SJSA1 (cell line): ENCODE measurements around the gene POPDC3. TPM values are rescaled to one million over a fixed set of nuclear protein-coding genes. Genes with fewer than 3 reads are reported as not detected.
"Not testable (repeated sequence)": the region's sequence is repeated elsewhere in the genome, so short reads cannot be mapped to it uniquely, and the experiment has no call there.

Experiments used
- DNase-seq, 2 experiments: peaks; one replicate each; pipeline ENCODE4 v3.0.0-alpha.2; 2015 to 2020; ENCODE audit warnings: low spot score in 2 of 2, low read depth in 1 of 2
- H3K27ac ChIP-seq: fragments of 250-450 bp; sonication (Bioruptor Pico); 2 replicates; pipeline ENCODE4 v1.5.1; 2020; ENCODE audit warnings: mild to moderate bottlenecking, moderate library complexity
- H3K27me3 ChIP-seq: fragments of 250-450 bp; sonication (Bioruptor Pico); replicated peaks from 2 replicates; pipeline ENCODE4 v1.5.1; 2020; ENCODE audit warnings: mild to moderate bottlenecking, moderate library complexity
- H3K36me3 ChIP-seq: fragments of 250-450 bp; sonication (Bioruptor Pico); 2 replicates; pipeline ENCODE4 v1.5.1; 2020; ENCODE audit warnings: mild to moderate bottlenecking
- H3K4me1 ChIP-seq: fragments of 250-450 bp; sonication (Bioruptor Pico); replicated peaks from 2 replicates; pipeline ENCODE4 v1.6.1; 2021; ENCODE audit warnings: mild to moderate bottlenecking
- H3K4me3 ChIP-seq: fragments of 250-450 bp; sonication (Bioruptor Pico); 2 replicates; pipeline ENCODE4 v1.5.1; 2020; ENCODE audit warnings: mild to moderate bottlenecking
- H3K9me3 ChIP-seq: fragments of 250-450 bp; sonication (Bioruptor Pico); replicated peaks from 2 replicates; pipeline ENCODE4 v1.5.1; 2020; ENCODE audit warnings: mild to moderate bottlenecking
- total RNA-seq: library from RNA; depleted of rRNA; stranded (reverse); fragments of >200 nt; shearing (Covaris generic); gene quantifications from 2 replicates; pipeline ENCODE4 v1.2.3, GENCODE V29; 2014; rRNA removed

Gene POPDC3, protein sequence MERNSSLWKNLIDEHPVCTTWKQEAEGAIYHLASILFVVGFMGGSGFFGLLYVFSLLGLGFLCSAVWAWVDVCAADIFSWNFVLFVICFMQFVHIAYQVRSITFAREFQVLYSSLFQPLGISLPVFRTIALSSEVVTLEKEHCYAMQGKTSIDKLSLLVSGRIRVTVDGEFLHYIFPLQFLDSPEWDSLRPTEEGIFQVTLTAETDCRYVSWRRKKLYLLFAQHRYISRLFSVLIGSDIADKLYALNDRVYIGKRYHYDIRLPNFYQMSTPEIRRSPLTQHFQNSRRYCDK
- total RNA-seq = 41.7 and 51.3 TPM in 2 replicates

GRCh38 chr6:105179244-105180065 is at the start of gene POPDC3:
POPDC3 (minus strand) TSS chr6:105180014; CDS start chr6:105161909, 18,105 bp downstream.
- H3K27ac ChIP-seq = peak within 1 kb of the TSS; percentile 85
- DNase-seq = peak; percentile 62 to 82
- H3K27me3 ChIP-seq = no peaks in the 10 kb centered on the region
- H3K9me3 ChIP-seq = 0 out of 2 replicates have a peak, but pooled peaks cover 3% of the 10 kb centered on the region
- H3K36me3 ChIP-seq = peaks cover 3% of the 10 kb centered on the region; the same call in 1 of the 2 replicates
- peaks cover 41% of the 10 kb centered on the region for H3K4me1 ChIP-seq
- H3K4me3 ChIP-seq = peak within 1 kb of the TSS; percentile 86

GRCh38 chr6:105227295-105227767 is 47.5 kb upstream of the POPDC3 start:
- no peak for DNase-seq
- no peaks in the 10 kb centered on the region for H3K4me1 ChIP-seq

DNA sequence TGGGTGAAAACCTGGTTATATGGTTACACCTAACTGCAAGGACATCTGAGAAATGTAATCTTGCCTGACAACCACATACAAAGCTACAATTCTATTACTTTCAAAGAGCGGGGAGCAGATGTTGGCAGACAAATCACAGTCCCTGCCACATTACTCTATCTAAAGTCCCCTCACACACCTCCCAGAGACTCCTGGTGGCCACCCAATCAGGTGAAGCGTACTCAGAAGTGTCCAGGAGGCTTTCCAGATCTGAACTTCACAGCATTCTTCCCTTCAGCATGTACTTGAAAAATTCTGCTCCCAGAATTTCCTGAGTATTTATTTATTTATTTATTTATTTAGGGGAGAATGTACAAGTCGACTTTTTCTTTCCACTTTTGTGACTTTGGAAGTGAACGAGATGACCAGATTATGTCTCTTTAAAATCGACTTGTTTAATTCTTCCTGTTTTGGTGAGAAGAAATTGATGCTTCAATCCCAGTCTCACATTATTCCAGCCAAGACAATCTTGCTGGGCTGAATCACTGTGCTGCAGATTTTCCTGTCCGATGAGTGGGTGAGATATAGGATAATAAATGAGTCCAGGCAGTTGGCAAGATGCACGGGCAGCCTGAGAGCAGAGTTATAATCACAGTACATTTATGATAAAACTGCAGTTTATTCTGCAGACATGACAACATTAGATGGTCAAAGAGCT is 46.9 kb upstream of the POPDC3 start:
- no peaks in the 10 kb centered on the region for H3K27me3 ChIP-seq
- H3K4me1 ChIP-seq = no peaks in the 10 kb centered on the region
- DNase-seq = no peak
- H3K27ac ChIP-seq = no peak overlapping the region
- H3K4me3 ChIP-seq = no peak overlapping the region
- no peaks in the 10 kb centered on the region for H3K9me3 ChIP-seq
- no peaks in the 10 kb centered on the region for H3K36me3 ChIP-seq

More at GRCh38 chr6:105227295-105227767, 47.5 kb upstream of the POPDC3 start:
- no peaks in the 10 kb centered on the region for H3K9me3 ChIP-seq
- no peak overlapping the region for H3K4me3 ChIP-seq
- no peaks in the 10 kb centered on the region for H3K36me3 ChIP-seq
- H3K27ac ChIP-seq = no peak overlapping the region
- no peaks in the 10 kb centered on the region for H3K27me3 ChIP-seq

DNA sequence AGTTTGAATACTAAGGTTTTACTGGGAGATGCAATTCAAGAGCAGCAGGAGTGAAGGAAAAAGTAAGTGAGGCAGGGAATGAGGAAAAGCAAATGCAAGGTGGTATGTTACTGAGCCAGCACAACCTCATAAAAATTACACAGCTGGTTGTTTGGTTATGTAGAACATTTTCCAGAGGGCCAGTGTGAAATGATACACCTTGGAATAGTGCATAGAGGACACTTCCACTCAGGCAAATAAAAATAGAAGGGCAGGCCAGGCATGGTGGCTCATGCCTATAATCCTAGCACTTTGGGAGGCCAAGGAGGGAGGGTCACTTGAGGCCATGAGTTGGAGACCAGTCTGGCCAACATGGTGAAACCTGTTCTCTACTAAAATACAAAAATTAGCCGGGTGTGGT is 43.4 kb upstream of the POPDC3 start:
- no peak overlapping the region for H3K27ac ChIP-seq
- DNase-seq = no peak
- H3K36me3 ChIP-seq = no peaks in the 10 kb centered on the region
- H3K9me3 ChIP-seq = no peaks in the 10 kb centered on the region
- H3K4me3 ChIP-seq = no peak overlapping the region
- no peaks in the 10 kb centered on the region for H3K4me1 ChIP-seq
- no peaks in the 10 kb centered on the region for H3K27me3 ChIP-seq

DNA sequence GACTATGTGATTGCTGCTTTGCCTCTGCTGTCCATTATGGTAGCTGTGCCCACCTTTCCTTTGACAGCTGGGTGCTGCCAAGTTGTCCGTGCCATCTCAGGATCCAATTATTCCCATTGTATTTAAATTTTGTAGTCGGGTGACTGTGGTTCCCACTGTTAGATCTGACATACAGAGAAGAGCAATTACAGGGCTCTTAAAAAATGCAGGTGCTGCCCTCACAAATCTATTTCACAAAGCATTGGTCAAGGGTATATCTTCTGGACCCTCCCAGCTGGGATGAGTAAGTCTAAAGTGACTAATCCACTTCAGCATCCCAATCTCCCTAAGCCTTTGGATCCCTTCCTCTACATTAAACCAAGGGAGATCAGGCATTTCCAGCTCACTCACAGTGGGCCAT is 41.4 kb upstream of the POPDC3 start:
- DNase-seq, H3K27ac ChIP-seq, H3K27me3 ChIP-seq, H3K9me3 ChIP-seq, H3K36me3 ChIP-seq, H3K4me1 ChIP-seq, H3K4me3 ChIP-seq: not testable (repeated sequence)

GRCh38 chr6:105220186-105220585 is 40.4 kb upstream of the POPDC3 start:
- DNase-seq = no peak
- Histone ChIP-seq H3K4me3 (no peak overlapping the region), H3K4me1 (no peaks in the 10 kb centered on the region), H3K27ac (no peak overlapping the region), H3K36me3 (no peaks in the 10 kb centered on the region), H3K9me3 (no peaks in the 10 kb centered on the region), H3K27me3 (no peaks in the 10 kb centered on the region)

DNA sequence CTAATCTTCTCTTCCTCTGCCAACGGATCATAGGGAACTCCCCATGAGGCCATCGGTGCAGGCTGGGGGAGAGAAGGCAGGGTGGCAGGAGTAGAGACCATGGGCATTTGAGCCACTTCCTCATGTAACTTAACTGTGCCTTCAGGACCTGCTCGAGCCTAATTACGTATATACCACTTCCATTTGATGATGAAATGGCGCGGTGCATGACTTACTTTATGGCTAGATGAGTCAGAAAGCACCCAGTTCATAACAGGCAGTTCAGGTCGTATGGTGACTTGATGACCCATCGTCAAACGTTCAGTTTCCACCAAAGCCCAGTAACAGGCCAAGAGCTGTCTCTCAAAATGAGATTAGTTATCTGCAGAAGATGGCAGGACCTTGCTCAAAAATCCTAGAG is 39.4 kb upstream of the POPDC3 start:
- H3K27me3 ChIP-seq, H3K9me3 ChIP-seq, H3K27ac ChIP-seq, H3K36me3 ChIP-seq, DNase-seq, H3K4me3 ChIP-seq, H3K4me1 ChIP-seq: not testable (repeated sequence)

GRCh38 chr6:105215506-105215905 is 35.7 kb upstream of the POPDC3 start:
- Histone ChIP-seq H3K27me3 (no peaks in the 10 kb centered on the region), H3K4me3 (no peak overlapping the region), H3K27ac (no peak overlapping the region), H3K9me3 (no peaks in the 10 kb centered on the region), H3K4me1 (peaks cover 19% of the 10 kb centered on the region), H3K36me3 (no peaks in the 10 kb centered on the region)
- DNase-seq = no peak

- Histone ChIP-seq H3K9me3 (no peaks in the 10 kb centered on the region), H3K4me1 (peaks cover 28% of the 10 kb centered on the region), H3K36me3 (no peaks in the 10 kb centered on the region), H3K4me3 (no peak overlapping the region), H3K27me3 (no peaks in the 10 kb centered on the region), H3K27ac (no peak overlapping the region)
- no peak for DNase-seq
These were observed 34.9 kb upstream of the POPDC3 start for GRCh38 chr6:105214668-105215067.

- H3K4me3 ChIP-seq = no peak overlapping the region
- no peaks in the 10 kb centered on the region for H3K9me3 ChIP-seq
- peaks cover 32% of the 10 kb centered on the region for H3K4me1 ChIP-seq
- H3K36me3 ChIP-seq = no peaks in the 10 kb centered on the region
- DNase-seq = no peak
- no peak overlapping the region for H3K27ac ChIP-seq
- H3K27me3 ChIP-seq = no peaks in the 10 kb centered on the region
These were observed 33.5 kb upstream of the POPDC3 start for GRCh38 chr6:105213272-105213671.

DNA sequence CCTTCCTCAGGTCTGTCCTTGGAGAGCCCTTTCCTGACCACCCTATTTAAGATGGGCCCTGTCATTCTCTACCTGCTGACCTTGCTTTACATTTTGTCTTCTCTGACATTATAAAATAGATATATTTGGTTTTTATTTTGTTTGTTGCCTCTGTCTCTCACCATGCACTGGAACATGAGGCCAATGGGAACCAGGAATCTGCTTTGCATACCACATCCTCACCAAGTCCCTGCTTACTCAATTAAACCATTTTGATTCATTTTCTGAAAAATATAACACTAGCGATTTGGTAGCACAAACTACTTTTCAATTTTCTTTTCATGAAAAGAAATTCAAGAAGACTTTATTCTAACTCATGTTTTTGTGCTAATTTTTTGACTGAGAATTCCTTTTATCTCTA is 32.8 kb upstream of the POPDC3 start:
- no peaks in the 10 kb centered on the region for H3K27me3 ChIP-seq
- no peaks in the 10 kb centered on the region for H3K36me3 ChIP-seq
- H3K27ac ChIP-seq = no peak overlapping the region
- no peak for DNase-seq
- peaks cover 34% of the 10 kb centered on the region for H3K4me1 ChIP-seq
- H3K4me3 ChIP-seq = no peak overlapping the region
- no peaks in the 10 kb centered on the region for H3K9me3 ChIP-seq

DNA sequence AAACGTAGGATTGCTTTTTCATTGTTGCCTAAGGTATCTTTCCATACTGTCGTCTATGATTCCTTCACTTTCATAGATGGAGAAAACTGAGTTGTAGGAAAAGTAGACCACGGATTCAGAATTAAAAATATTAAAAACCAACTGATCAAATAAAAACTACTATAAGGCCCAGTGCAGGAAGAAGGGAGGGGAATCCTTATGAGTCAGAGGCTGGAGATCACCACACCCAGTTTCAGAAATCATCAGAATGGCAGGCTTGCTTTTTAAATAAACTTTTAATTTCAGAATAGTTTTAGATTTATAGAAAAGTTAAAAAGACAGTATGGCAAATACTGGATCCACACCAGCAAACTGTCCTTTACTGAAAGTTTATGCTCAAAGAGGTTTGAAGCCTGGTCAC is 32.0 kb upstream of the POPDC3 start:
- no peak for DNase-seq
- Histone ChIP-seq H3K4me3 (no peak overlapping the region), H3K4me1 (peaks cover 35% of the 10 kb centered on the region), H3K27ac (no peak overlapping the region), H3K27me3 (no peaks in the 10 kb centered on the region), H3K36me3 (no peaks in the 10 kb centered on the region), H3K9me3 (no peaks in the 10 kb centered on the region)

DNA sequence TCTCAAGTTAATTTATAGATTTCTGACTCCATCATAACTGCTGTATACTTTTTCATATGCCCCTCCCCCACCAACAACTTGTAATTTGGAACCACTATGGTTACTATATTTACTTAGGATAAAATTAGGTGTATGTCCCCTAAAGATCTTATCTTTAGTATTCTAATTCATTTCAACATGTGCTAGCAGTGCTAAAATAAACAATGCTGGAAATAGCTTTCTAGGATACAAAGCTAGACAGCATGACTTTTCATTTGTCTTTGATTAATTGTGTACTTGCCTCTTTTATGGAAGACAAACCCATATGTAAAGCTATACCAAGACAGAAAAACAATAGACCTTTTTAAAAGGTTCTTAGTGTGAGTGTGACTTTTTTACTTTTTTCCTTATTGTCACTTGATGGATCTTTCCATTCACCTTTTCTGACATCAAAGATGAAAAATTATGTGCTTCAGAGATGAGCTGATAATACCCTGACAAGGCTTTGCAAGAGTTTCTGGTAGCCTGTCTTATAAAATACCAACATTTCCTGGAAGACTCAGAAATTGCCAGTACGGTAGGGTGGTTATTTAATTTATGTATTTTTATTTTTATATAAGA is 31.2 kb upstream of the POPDC3 start:
- Histone ChIP-seq H3K9me3 (no peaks in the 10 kb centered on the region), H3K27me3 (no peaks in the 10 kb centered on the region), H3K27ac (no peak overlapping the region; the same call in 1 of the 2 replicates), H3K4me3 (no peak overlapping the region), H3K36me3 (no peaks in the 10 kb centered on the region), H3K4me1 (peaks cover 35% of the 10 kb centered on the region)
- peak in 1 of 2 experiments; percentile 15 for DNase-seq
